Stimulated activated naive B cell treated with anti-CD40 and anti-IgM and Interleukin-4, amounts not matched to agents 10 μg/mL and 1 μg/mL and 100 μg/mL, for 72 hours (primary cell): ENCODE data around the gene HYCC2.
A peak's percentile ranks its signal among the peaks of the same experiment; 100 is the strongest.
"Not testable (repeated sequence)": the region's sequence is repeated elsewhere in the genome, so short reads cannot be mapped to it uniquely, and the experiment has no call there.

ENCODE experiments used
- ATAC-seq, 2 donors: fragments of 150-1000 bp; cut with Tn5 transposase; replicated peaks; 2 replicates each; pipeline ENCODE4 v1.10.0; 2021; ENCODE audit warnings: moderate library complexity in 1 of 2
- DNase-seq: peaks from one replicate; pipeline ENCODE4 v3.0.0; 2021
- H3K27ac Mint-ChIP-seq: one replicate; pipeline ENCODE4 v1.8.0; 2022; ENCODE audit warnings: mild to moderate bottlenecking, mixed read lengths
- H3K27me3 Mint-ChIP-seq, 2 donors: one replicate each; pipeline ENCODE4 v1.8.0; 2022; ENCODE audit warnings: mixed read lengths in 2 of 2
- H3K36me3 Mint-ChIP-seq, 2 donors: one replicate each; pipeline ENCODE4 v1.8.0; 2022; ENCODE audit warnings: mixed read lengths in 2 of 2, mild to moderate bottlenecking in 1 of 2
- H3K4me1 Mint-ChIP-seq, 2 donors: one replicate each; pipeline ENCODE4 v1.8.0; 2022; ENCODE audit warnings: mixed read lengths in 2 of 2, mild to moderate bottlenecking in 1 of 2
- H3K4me3 Mint-ChIP-seq, 2 donors: one replicate each; pipeline ENCODE4 v1.8.0; 2022; ENCODE audit warnings: mild to moderate bottlenecking in 2 of 2, mixed read lengths in 2 of 2, moderate library complexity in 1 of 2
- H3K9me3 Mint-ChIP-seq, 2 donors: one replicate each; pipeline ENCODE4 v1.8.0; 2022; ENCODE audit warnings: mixed read lengths in 2 of 2, mild to moderate bottlenecking in 1 of 2

Gene HYCC2

GRCh38 chr2:201071479-201072200 is at the start of gene HYCC2, which contains the start of gene NDUFB3:
Gene HYCC2, minus strand, starts transcription at chr2:201071671. Its CDS starts 47,662 bp downstream, at chr2:201024009.
Gene NDUFB3, plus strand, starts transcription at chr2:201072001. Its CDS starts 6,882 bp downstream, at chr2:201078883.
- Mint-ChIP-seq H3K27ac (peak within 1 kb of the TSS; percentile 94), H3K36me3 (peaks cover 3% of the 10 kb centered on the region in 2 donors), H3K4me1 (peaks cover 21 to 46% of the 10 kb centered on the region in 2 donors), H3K9me3 (no peaks in the 10 kb centered on the region), H3K4me3 (peak within 1 kb of the TSS; percentile 92 to 94), H3K27me3 (no peaks in the 10 kb centered on the region)
- ATAC-seq = peak; percentile 99
- peak; percentile 92 for DNase-seq

- peaks cover 33 to 48% of the 10 kb centered on the region in 2 donors for H3K36me3 Mint-ChIP-seq
- no peaks in the 10 kb centered on the region for H3K27me3 Mint-ChIP-seq
- H3K4me3 Mint-ChIP-seq = peak overlapping the region; percentile 87 to 97
- peak overlapping the region; percentile 99 for H3K27ac Mint-ChIP-seq
- H3K9me3 Mint-ChIP-seq = peaks cover 0 to 3% of the 10 kb centered on the region in 2 donors
- DNase-seq (no peak), ATAC-seq (peak; percentile 4 to 7)
- H3K4me1 Mint-ChIP-seq = peaks cover 36 to 67% of the 10 kb centered on the region in 2 donors
Measured at GRCh38 chr2:201118961-201119854, 47.7 kb upstream of the HYCC2 start.

GRCh38 chr2:201118121-201118960 is 46.9 kb upstream of the HYCC2 start:
- DNase-seq (peak; percentile 94), ATAC-seq (peak; percentile 75 to 76)
- H3K4me3 Mint-ChIP-seq = peak overlapping the region; percentile 87 to 97
- peaks cover 0 to 3% of the 10 kb centered on the region in 2 donors for H3K9me3 Mint-ChIP-seq
- no peaks in the 10 kb centered on the region for H3K27me3 Mint-ChIP-seq
- H3K4me1 Mint-ChIP-seq = peaks cover 33 to 67% of the 10 kb centered on the region in 2 donors
- peak overlapping the region; percentile 99 for H3K27ac Mint-ChIP-seq
- H3K36me3 Mint-ChIP-seq = peaks cover 28 to 41% of the 10 kb centered on the region in 2 donors

- ATAC-seq (peak; percentile 1 to 12), DNase-seq (peak; percentile 43)
- H3K27ac Mint-ChIP-seq = peak overlapping the region; percentile 99
- not testable (repeated sequence) for H3K9me3 Mint-ChIP-seq, H3K27me3 Mint-ChIP-seq
- peak overlapping the region; percentile 87 to 97 for H3K4me3 Mint-ChIP-seq
- peaks cover 27 to 40% of the 10 kb centered on the region in 2 donors for H3K36me3 Mint-ChIP-seq
- H3K4me1 Mint-ChIP-seq = peaks cover 35 to 67% of the 10 kb centered on the region in 2 donors
Measured at GRCh38 chr2:201117735-201118094, 46.2 kb upstream of the HYCC2 start.

GRCh38 chr2:201116959-201117734 is 45.7 kb upstream of the HYCC2 start:
- no peaks in the 10 kb centered on the region for H3K27me3 Mint-ChIP-seq
- H3K4me3 Mint-ChIP-seq = peak overlapping the region; percentile 87 to 97
- H3K4me1 Mint-ChIP-seq = peaks cover 30 to 62% of the 10 kb centered on the region in 2 donors
- peak; percentile 64 for DNase-seq
- H3K27ac Mint-ChIP-seq = peak overlapping the region; percentile 99
- H3K36me3 Mint-ChIP-seq = peaks cover 22 to 35% of the 10 kb centered on the region in 2 donors
- peaks cover 0 to 3% of the 10 kb centered on the region in 2 donors for H3K9me3 Mint-ChIP-seq
- ATAC-seq = peak; percentile 48 to 50

GRCh38 chr2:201116115-201116958 is 44.9 kb upstream of the HYCC2 start, which contains the start of gene CFLAR:
Gene CFLAR, plus strand, starts transcription at chr2:201116164. Its CDS starts 13,702 bp downstream, at chr2:201129866.
- H3K4me1 Mint-ChIP-seq = peaks cover 28 to 56% of the 10 kb centered on the region in 2 donors
- no peaks in the 10 kb centered on the region for H3K27me3 Mint-ChIP-seq
- peak; percentile 28 to 41 for ATAC-seq
- H3K27ac Mint-ChIP-seq = peak within 1 kb of the TSS; percentile 99
- peaks cover 0 to 3% of the 10 kb centered on the region in 2 donors for H3K9me3 Mint-ChIP-seq
- DNase-seq = peak; percentile 76
- peaks cover 16 to 32% of the 10 kb centered on the region in 2 donors for H3K36me3 Mint-ChIP-seq
- H3K4me3 Mint-ChIP-seq = peak within 1 kb of the TSS; percentile 87 to 97

GRCh38 chr2:201114846-201115245 is 43.4 kb upstream of the HYCC2 start:
- peaks cover 0 to 3% of the 10 kb centered on the region in 2 donors for H3K9me3 Mint-ChIP-seq
- H3K27me3 Mint-ChIP-seq = no peaks in the 10 kb centered on the region
- DNase-seq = no peak
- H3K36me3 Mint-ChIP-seq = peaks cover 8 to 18% of the 10 kb centered on the region in 2 donors
- ATAC-seq = no peak
- peak overlapping the region; percentile 99 for H3K27ac Mint-ChIP-seq
- peaks cover 24 to 43% of the 10 kb centered on the region in 2 donors for H3K4me1 Mint-ChIP-seq
- H3K4me3 Mint-ChIP-seq = peak overlapping the region; percentile 87 to 97

GRCh38 chr2:201114350-201114749 is 42.9 kb upstream of the HYCC2 start:
- Mint-ChIP-seq H3K4me3 (peak overlapping the region; percentile 87 to 97), H3K36me3 (peaks cover 7 to 15% of the 10 kb centered on the region in 2 donors), H3K9me3 (peaks cover 0 to 3% of the 10 kb centered on the region in 2 donors), H3K27me3 (no peaks in the 10 kb centered on the region), H3K4me1 (peaks cover 24 to 43% of the 10 kb centered on the region in 2 donors), H3K27ac (peak overlapping the region; percentile 99)
- ATAC-seq (no peak), DNase-seq (no peak)

- H3K27ac Mint-ChIP-seq = no peak overlapping the region
- no peak overlapping the region for H3K4me3 Mint-ChIP-seq
- no peak for DNase-seq
- peaks cover 15 to 29% of the 10 kb centered on the region in 2 donors for H3K4me1 Mint-ChIP-seq
- no peaks in the 10 kb centered on the region for H3K27me3 Mint-ChIP-seq
- peaks cover 0 to 3% of the 10 kb centered on the region in 2 donors for H3K9me3 Mint-ChIP-seq
- ATAC-seq = no peak
- H3K36me3 Mint-ChIP-seq = peaks cover 3 to 10% of the 10 kb centered on the region in 2 donors
Measured at GRCh38 chr2:201111096-201111495, 39.6 kb upstream of the HYCC2 start.

- H3K4me3 Mint-ChIP-seq = no peak overlapping the region
- peaks cover 13 to 26% of the 10 kb centered on the region in 2 donors for H3K4me1 Mint-ChIP-seq
- H3K36me3 Mint-ChIP-seq = peaks cover 5 to 14% of the 10 kb centered on the region in 2 donors
- H3K27ac Mint-ChIP-seq = no peak overlapping the region
- ATAC-seq = no peak
- no peaks in the 10 kb centered on the region for H3K27me3 Mint-ChIP-seq
- no peak for DNase-seq
- peaks cover 1 to 3% of the 10 kb centered on the region in 2 donors for H3K9me3 Mint-ChIP-seq
Measured at GRCh38 chr2:201110615-201111014, 39.1 kb upstream of the HYCC2 start.

- peaks cover 6 to 8% of the 10 kb centered on the region in 2 donors for H3K36me3 Mint-ChIP-seq
- H3K9me3 Mint-ChIP-seq = peaks cover 0 to 1% of the 10 kb centered on the region in 2 donors
- no peaks in the 10 kb centered on the region for H3K27me3 Mint-ChIP-seq
- H3K4me3 Mint-ChIP-seq = no peak overlapping the region
- H3K27ac Mint-ChIP-seq = no peak overlapping the region
- ATAC-seq = no peak
- H3K4me1 Mint-ChIP-seq = peaks cover 6 to 12% of the 10 kb centered on the region in 2 donors
- no peak for DNase-seq
Measured at GRCh38 chr2:201109186-201109585, 37.7 kb upstream of the HYCC2 start.

- peaks cover 2 to 6% of the 10 kb centered on the region in 2 donors for H3K4me1 Mint-ChIP-seq
- ATAC-seq (no peak), DNase-seq (no peak)
- no peak overlapping the region for H3K27ac Mint-ChIP-seq
- peaks cover 5 to 8% of the 10 kb centered on the region in 2 donors for H3K36me3 Mint-ChIP-seq
- no peak overlapping the region for H3K4me3 Mint-ChIP-seq
- peaks cover 0 to 1% of the 10 kb centered on the region in 2 donors for H3K9me3 Mint-ChIP-seq
- H3K27me3 Mint-ChIP-seq = no peaks in the 10 kb centered on the region
Measured at GRCh38 chr2:201108341-201108740, 36.9 kb upstream of the HYCC2 start.
